Measurements from ENCODE around the gene RHBDL1. TPM values are rescaled to one million over a fixed set of nuclear protein-coding genes. Genes with fewer than 3 reads are reported as not detected.

The RHBDL1 gene
- total and polyA plus RNA-seq, 9 of the 15 experiments (the other 6 are each of a cell fraction or from before 2014, with no cell fraction given), result 0.03 to 5.6 (median 1.3) TPM; not detected in 1

GRCh38 chr16:626787-627453 is 48.6 kb upstream of the RHBDL1 start (continued):
- TF ChIP-seq ZNF407 (IDR thresholded peaks at IDR 0.05; ENCODE audit: low read depth) (no peak), ELF2 (CRISPR knock-in tag; IDR thresholded peaks at IDR 0.05) (no peak), PATZ1 (CRISPR knock-in tag; IDR thresholded peaks at IDR 0.05; ENCODE audit: borderline replicate concordance) (no peak), BHLHE40 (IDR thresholded peaks at IDR 0.05; ENCODE audit: low read length) (peak; percentile 57), ILK (tag; IDR thresholded peaks at IDR 0.05; ENCODE audit: borderline replicate concordance, low read depth) (no peak), ATF7 (IDR thresholded peaks at IDR 0.05) (no peak), EGR1 (conservative IDR thresholded peaks at IDR 0.05) (peak; percentile 56), ZFP36 (IDR thresholded peaks at IDR 0.05; ENCODE audit: low read depth, low read length, partially characterized antibody) (no peak), ZNF740 (CRISPR knock-in tag; IDR thresholded peaks at IDR 0.05) (no peak; the same call in 1 of the 2 replicates), ZNF740 (tag; IDR thresholded peaks at IDR 0.05) (0 out of 4 replicates have a peak, but pooled peaks of 1 of the 2 experiments have one; percentile 22), SAFB (IDR thresholded peaks at IDR 0.05; ENCODE audit: borderline replicate concordance, low read depth, low read length) (no peak), ZBTB26 (CRISPR knock-in tag; IDR thresholded peaks at IDR 0.05) (no peak)
- TF ChIP-seq, protein P1, sequence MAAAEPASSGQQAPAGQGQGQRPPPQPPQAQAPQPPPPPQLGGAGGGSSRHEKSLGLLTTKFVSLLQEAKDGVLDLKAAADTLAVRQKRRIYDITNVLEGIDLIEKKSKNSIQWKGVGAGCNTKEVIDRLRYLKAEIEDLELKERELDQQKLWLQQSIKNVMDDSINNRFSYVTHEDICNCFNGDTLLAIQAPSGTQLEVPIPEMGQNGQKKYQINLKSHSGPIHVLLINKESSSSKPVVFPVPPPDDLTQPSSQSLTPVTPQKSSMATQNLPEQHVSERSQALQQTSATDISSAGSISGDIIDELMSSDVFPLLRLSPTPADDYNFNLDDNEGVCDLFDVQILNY (CRISPR knock-in tag; IDR thresholded peaks at IDR 0.05), result no peak

All from K562 (cell line).